Glutamatergic neuron (in vitro differentiated cells): ENCODE data around the gene ZNF574. TPM values are rescaled to one million over a fixed set of nuclear protein-coding genes. Genes with fewer than 3 reads are reported as not detected.

ENCODE experiments used
- DNase-seq: peaks from one replicate; pipeline ENCODE4 v3.0.0; 2022
- H3K27ac Mint-ChIP-seq: one replicate; pipeline ENCODE4 v1.8.0; 2020; ENCODE audit warnings: mild to moderate bottlenecking, mixed read lengths, inconsistent platforms; ENCODE audit not compliant: unreplicated experiment
- H3K27me3 Mint-ChIP-seq: one replicate; pipeline ENCODE4 v1.8.0; 2020; ENCODE audit warnings: mild to moderate bottlenecking, moderate library complexity, mixed read lengths, inconsistent platforms; ENCODE audit not compliant: unreplicated experiment
- H3K36me3 Mint-ChIP-seq: one replicate; pipeline ENCODE4 v1.8.0; 2020; ENCODE audit warnings: mild to moderate bottlenecking, mixed read lengths, inconsistent platforms; ENCODE audit not compliant: unreplicated experiment
- H3K4me1 Mint-ChIP-seq: one replicate; pipeline ENCODE4 v1.8.0; 2020; ENCODE audit warnings: mild to moderate bottlenecking, low read depth, mixed read lengths, inconsistent platforms; ENCODE audit not compliant: unreplicated experiment
- H3K4me3 Mint-ChIP-seq: one replicate; pipeline ENCODE4 v1.8.0; 2020; ENCODE audit warnings: mild to moderate bottlenecking, mixed read lengths, inconsistent platforms; ENCODE audit not compliant: unreplicated experiment
- H3K9me3 Mint-ChIP-seq: one replicate; pipeline ENCODE4 v1.8.0; 2020; ENCODE audit warnings: mild to moderate bottlenecking, moderate library complexity, mixed read lengths, inconsistent platforms; ENCODE audit not compliant: unreplicated experiment
- total RNA-seq: library from RNA; stranded (reverse); fragmentation: NEBNext Ultra II Directional; extraction: Animal tissue kit (Norgen Biotek cat#: 25700); gene quantifications from one replicate; pipeline ENCODE4 v1.2.1, GENCODE V29; 2021; ENCODE audit not compliant: unreplicated experiment
- TF ChIP-seq, protein P1 (sequence below): fragments of 200-600 bp; sonication (generic); IDR thresholded peaks from one replicate; pipeline ENCODE4 v1.5.0; 2021; ENCODE audit not compliant: partially characterized antibody, unreplicated experiment

ZNF574 gene
- total RNA-seq, 1 donor from 2014 or later, result 24.1 TPM

DNA sequence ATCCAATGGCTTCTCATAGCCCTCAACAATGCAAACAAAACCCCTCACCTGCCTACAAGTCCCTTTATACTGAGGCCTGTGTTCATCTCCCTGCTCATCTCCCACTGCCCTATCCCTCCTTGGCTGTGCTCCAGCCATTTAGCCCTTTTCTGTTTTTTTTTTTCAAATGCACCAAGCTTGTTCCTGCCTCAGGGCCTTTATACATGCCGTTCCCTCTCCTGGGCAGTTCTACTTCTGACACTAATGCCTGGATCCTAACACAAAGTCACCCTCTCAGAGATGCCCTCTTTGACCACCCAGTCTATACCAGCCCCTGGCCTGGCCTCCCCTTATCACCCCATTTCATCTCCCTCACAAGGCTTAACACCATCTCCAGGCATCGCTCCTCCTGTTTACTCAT, 26.9 kb downstream of the ZNF574 start:
- Mint-ChIP-seq H3K4me1 (no peaks in the 10 kb centered on the region), H3K9me3 (peaks cover 7% of the 10 kb centered on the region), H3K27me3 (peaks cover 11% of the 10 kb centered on the region), H3K27ac (no peak overlapping the region), H3K4me3 (no peak overlapping the region), H3K36me3 (no peaks in the 10 kb centered on the region)
- TF ChIP-seq, protein P1, sequence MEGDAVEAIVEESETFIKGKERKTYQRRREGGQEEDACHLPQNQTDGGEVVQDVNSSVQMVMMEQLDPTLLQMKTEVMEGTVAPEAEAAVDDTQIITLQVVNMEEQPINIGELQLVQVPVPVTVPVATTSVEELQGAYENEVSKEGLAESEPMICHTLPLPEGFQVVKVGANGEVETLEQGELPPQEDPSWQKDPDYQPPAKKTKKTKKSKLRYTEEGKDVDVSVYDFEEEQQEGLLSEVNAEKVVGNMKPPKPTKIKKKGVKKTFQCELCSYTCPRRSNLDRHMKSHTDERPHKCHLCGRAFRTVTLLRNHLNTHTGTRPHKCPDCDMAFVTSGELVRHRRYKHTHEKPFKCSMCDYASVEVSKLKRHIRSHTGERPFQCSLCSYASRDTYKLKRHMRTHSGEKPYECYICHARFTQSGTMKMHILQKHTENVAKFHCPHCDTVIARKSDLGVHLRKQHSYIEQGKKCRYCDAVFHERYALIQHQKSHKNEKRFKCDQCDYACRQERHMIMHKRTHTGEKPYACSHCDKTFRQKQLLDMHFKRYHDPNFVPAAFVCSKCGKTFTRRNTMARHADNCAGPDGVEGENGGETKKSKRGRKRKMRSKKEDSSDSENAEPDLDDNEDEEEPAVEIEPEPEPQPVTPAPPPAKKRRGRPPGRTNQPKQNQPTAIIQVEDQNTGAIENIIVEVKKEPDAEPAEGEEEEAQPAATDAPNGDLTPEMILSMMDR, result no peak
- no peak for DNase-seq

DNA sequence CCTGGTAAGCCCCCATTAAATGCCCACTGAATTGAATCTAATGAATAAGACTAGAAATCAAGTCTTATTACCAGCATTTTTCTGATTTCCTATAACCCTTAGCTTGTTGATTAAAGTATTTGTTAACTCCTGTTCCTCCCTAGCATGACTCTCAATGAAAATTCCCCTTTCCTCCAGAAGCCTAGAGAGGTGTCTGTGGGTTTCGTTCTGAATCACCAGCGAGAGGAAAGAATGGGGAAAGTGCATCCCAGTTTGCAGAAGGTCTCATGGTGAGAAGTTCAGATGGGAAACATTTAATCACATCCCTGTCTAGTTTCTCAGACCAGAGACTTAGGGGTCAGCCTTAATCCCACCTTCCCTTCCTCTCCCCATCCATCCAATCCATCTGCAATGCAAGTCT, 29.4 kb downstream of the ZNF574 start:
- Mint-ChIP-seq H3K4me3 (no peak overlapping the region), H3K27ac (no peak overlapping the region), H3K36me3 (no peaks in the 10 kb centered on the region), H3K9me3 (peaks cover 7% of the 10 kb centered on the region), H3K27me3 (peaks cover 14% of the 10 kb centered on the region), H3K4me1 (no peaks in the 10 kb centered on the region)
- no peak for DNase-seq
- TF ChIP-seq, protein P1, result no peak

DNA sequence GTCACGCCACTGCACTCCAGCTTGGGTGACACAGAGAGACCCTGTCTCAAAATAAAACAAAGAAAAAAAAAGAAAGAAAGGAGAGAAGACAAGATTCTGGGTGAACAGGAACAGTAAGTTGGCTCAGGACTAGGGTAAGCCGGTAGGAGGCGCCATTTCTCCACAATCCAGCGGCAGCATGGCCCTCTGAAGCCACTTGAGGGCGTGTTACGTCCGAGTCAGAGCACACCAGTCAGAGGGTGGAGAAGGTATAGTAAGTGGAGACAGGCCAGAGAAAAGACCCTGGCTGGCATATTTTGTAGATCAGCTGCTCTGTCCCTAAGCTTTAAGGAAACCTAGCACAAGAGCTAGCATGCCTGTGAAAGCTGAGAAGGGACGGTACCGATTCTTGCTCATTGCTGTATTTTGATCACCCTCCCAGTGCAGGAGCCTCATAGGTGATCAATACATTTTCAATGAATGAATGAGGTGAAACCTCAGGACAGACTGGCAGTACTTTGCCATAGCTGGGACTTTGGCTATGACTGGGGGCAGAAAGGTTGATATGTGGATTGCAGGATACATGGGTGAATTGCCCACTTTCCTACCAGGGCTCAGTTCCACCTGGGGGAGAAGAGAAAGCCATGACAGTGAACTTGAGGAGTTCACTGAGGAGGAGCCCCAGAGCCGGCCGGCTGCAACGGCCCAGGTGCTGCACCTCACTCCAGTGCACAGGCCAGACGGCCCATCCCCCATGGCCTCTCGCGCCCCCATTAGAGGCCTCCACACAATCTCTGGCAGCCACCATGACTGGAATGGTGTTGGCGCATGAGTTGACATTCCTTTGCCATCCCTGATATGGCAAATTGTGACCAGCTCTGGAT, 32.8 kb downstream of the ZNF574 start:
- TF ChIP-seq, protein P1, result peak; percentile 96
- H3K9me3 Mint-ChIP-seq, result peaks cover 7% of the 10 kb centered on the region
- H3K36me3 Mint-ChIP-seq, result no peaks in the 10 kb centered on the region
- peaks cover 26% of the 10 kb centered on the region for H3K27me3 Mint-ChIP-seq
- H3K4me1 Mint-ChIP-seq, result peaks cover 16% of the 10 kb centered on the region
- H3K4me3 Mint-ChIP-seq, result no peak overlapping the region
- no peak overlapping the region for H3K27ac Mint-ChIP-seq
- DNase-seq, result peak; percentile 91

DNA sequence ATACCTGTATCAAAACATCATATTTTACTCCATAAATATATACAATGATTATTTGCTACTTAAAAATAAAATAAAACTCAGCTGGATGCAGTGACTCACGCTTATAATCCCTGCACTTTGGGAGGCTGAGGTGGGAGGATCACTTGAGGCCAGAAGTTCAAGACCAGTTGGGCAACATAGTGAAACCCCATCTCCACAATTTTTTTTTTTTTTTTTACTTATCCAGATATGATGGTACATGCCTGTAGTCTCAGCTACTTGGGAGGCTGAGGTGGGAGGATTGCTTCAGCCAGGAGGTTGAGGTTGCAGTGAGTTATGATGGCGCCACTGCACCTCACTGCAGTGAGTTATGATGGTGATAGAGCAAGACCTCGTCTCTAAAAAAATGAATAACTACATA, 33.9 kb downstream of the ZNF574 start:
- Mint-ChIP-seq H3K36me3 (no peaks in the 10 kb centered on the region), H3K27me3 (peaks cover 26% of the 10 kb centered on the region), H3K9me3 (peaks cover 5% of the 10 kb centered on the region), H3K4me1 (peaks cover 25% of the 10 kb centered on the region), H3K27ac (no peak overlapping the region), H3K4me3 (no peak overlapping the region)
- DNase-seq, result no peak
- TF ChIP-seq, protein P1, result no peak

DNA sequence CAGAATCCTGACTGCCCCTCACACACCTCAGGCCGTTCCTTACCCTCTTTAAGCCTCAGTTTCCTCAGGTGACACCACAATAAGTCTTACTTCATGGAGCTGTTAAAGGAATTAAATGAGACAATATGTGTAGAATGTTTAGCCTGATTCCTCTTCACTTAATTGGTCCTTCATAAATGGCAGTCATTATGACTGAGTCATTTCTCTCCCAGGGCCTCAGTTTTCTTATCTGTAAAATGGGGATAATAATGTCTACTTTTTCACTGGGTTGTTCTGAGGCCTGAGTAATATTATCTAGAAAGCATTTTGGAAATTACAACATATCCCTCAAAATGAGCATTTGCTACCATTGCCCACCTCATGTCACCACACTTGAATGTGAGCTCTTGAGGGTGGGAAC, 34.7 kb downstream of the ZNF574 start:
- Mint-ChIP-seq H3K36me3 (no peaks in the 10 kb centered on the region), H3K4me1 (peaks cover 31% of the 10 kb centered on the region), H3K27ac (no peak overlapping the region), H3K4me3 (no peak overlapping the region), H3K9me3 (peaks cover 1% of the 10 kb centered on the region), H3K27me3 (peaks cover 22% of the 10 kb centered on the region)
- TF ChIP-seq, protein P1, result no peak
- no peak for DNase-seq
